ENCODE data around the gene LPCAT3. TPM values are rescaled to one million over a fixed set of nuclear protein-coding genes. Genes with fewer than 3 reads are reported as not detected.

The LPCAT3 gene
- total RNA-seq, 1 donor from 2014 or later, result 34.4 TPM

- TF ChIP-seq CTCF (conservative IDR thresholded peaks at IDR 0.05), result no peak
Measured at GRCh38 chr12:7034464-7034863, 16.2 kb upstream of the LPCAT3 start.

GRCh38 chr12:7032990-7033389, 14.7 kb upstream of the LPCAT3 start:
- Mint-ChIP-seq H3K27me3 (peaks cover 3% of the 10 kb centered on the region), H3K36me3 (no peaks in the 10 kb centered on the region), H3K4me1 (ENCODE audit: unreplicated experiment) (no peaks in the 10 kb centered on the region), H3K9me3 (no peaks in the 10 kb centered on the region), H3K4me3 (no peak overlapping the region), H3K27ac (no peak overlapping the region)
- TF ChIP-seq CTCF (conservative IDR thresholded peaks at IDR 0.05), result no peak
- DNase-seq (ENCODE audit: extremely low spot score, unreplicated experiment), result no peak

More at GRCh38 chr12:7034464-7034863, 16.2 kb upstream of the LPCAT3 start:
- Mint-ChIP-seq H3K27me3 (peaks cover 3% of the 10 kb centered on the region), H3K27ac (no peak overlapping the region), H3K4me1 (ENCODE audit: unreplicated experiment) (no peaks in the 10 kb centered on the region), H3K36me3 (no peaks in the 10 kb centered on the region), H3K4me3 (no peak overlapping the region), H3K9me3 (no peaks in the 10 kb centered on the region)
- DNase-seq (ENCODE audit: extremely low spot score, unreplicated experiment), result no peak

- Mint-ChIP-seq H3K36me3 (no peaks in the 10 kb centered on the region), H3K27me3 (peaks cover 3% of the 10 kb centered on the region), H3K4me3 (no peak overlapping the region), H3K4me1 (ENCODE audit: unreplicated experiment) (no peaks in the 10 kb centered on the region), H3K9me3 (no peaks in the 10 kb centered on the region), H3K27ac (no peak overlapping the region)
- no peak for TF ChIP-seq CTCF (conservative IDR thresholded peaks at IDR 0.05)
- DNase-seq (ENCODE audit: extremely low spot score, unreplicated experiment), result no peak
Measured at GRCh38 chr12:7031306-7031705, 13.0 kb upstream of the LPCAT3 start.

- no peak overlapping the region for H3K4me3 Mint-ChIP-seq
Measured at GRCh38 chr12:7026854-7027253, 8.6 kb upstream of the LPCAT3 start.

GRCh38 chr12:7023114-7023513, 4.8 kb upstream of the LPCAT3 start:
- TF ChIP-seq CTCF (conservative IDR thresholded peaks at IDR 0.05), result no peak
- no peaks in the 10 kb centered on the region for H3K9me3 Mint-ChIP-seq
- no peak overlapping the region for H3K4me3 Mint-ChIP-seq
- H3K27ac Mint-ChIP-seq, result no peak overlapping the region
- DNase-seq (ENCODE audit: extremely low spot score, unreplicated experiment), result no peak
- H3K4me1 Mint-ChIP-seq (ENCODE audit: unreplicated experiment), result no peaks in the 10 kb centered on the region
- no peaks in the 10 kb centered on the region for H3K27me3 Mint-ChIP-seq
- H3K36me3 Mint-ChIP-seq, result no peaks in the 10 kb centered on the region

More at GRCh38 chr12:7026854-7027253, 8.6 kb upstream of the LPCAT3 start:
- Mint-ChIP-seq H3K4me1 (ENCODE audit: unreplicated experiment) (no peaks in the 10 kb centered on the region), H3K9me3 (no peaks in the 10 kb centered on the region), H3K27ac (no peak overlapping the region), H3K27me3 (no peaks in the 10 kb centered on the region), H3K36me3 (no peaks in the 10 kb centered on the region)
- no peak for TF ChIP-seq CTCF (conservative IDR thresholded peaks at IDR 0.05)
- DNase-seq (ENCODE audit: extremely low spot score, unreplicated experiment), result no peak

GRCh38 chr12:7021956-7022355, 3.7 kb upstream of the LPCAT3 start:
- H3K4me1 Mint-ChIP-seq (ENCODE audit: unreplicated experiment), result peaks cover under 1% of the 10 kb centered on the region
- no peak for DNase-seq (ENCODE audit: extremely low spot score, unreplicated experiment)
- no peaks in the 10 kb centered on the region for H3K36me3 Mint-ChIP-seq
- no peak for TF ChIP-seq CTCF (conservative IDR thresholded peaks at IDR 0.05)
- no peaks in the 10 kb centered on the region for H3K9me3 Mint-ChIP-seq
- H3K27me3 Mint-ChIP-seq, result no peaks in the 10 kb centered on the region
- H3K4me3 Mint-ChIP-seq, result no peak overlapping the region
- no peak overlapping the region for H3K27ac Mint-ChIP-seq

Data from type B pancreatic cell (in vitro differentiated cells).